ENCODE results near the gene PAXIP1. TPM values are rescaled to one million over a fixed set of nuclear protein-coding genes. Genes with fewer than 3 reads are reported as not detected.

The PAXIP1 gene
- total and polyA plus RNA-seq, 10 of the 15 experiments (the other 5 are each of a cell fraction or from before 2014, with no cell fraction given) = 7.3 to 27.2 (median 18.1) TPM

GRCh38 chr7:154996101-154996500 lies 6.8 kb downstream of the PAXIP1 start (continued):
- TF ChIP-seq ELK1 (IDR thresholded peaks at IDR 0.05; ENCODE audit: low read depth, low read length) = no peak

- no TSS peak for BruUV-seq (replicated peaks)
- CTCF ChIA-PET = interaction anchor here (1.0 to 2.4 kb wide), 4 partner anchors 15 to 68 kb away, joined by 3 to 12 read pairs (median 5); no protein-coding TSS in a partner anchor
Observed at GRCh38 chr7:154994996-154995395, 7.9 kb downstream of the PAXIP1 start.

More at GRCh38 chr7:154994996-154995395, 7.9 kb downstream of the PAXIP1 start:
- H3K4me1 ChIP-seq (ENCODE audit: control insufficient read depth, insufficient read depth, low read length) = no peaks in the 10 kb centered on the region
- H3K27ac ChIP-seq (ENCODE audit: control insufficient read depth, insufficient read depth) = no peak overlapping the region
- 87% methylated on average over 2 of the region's 2 CpGs for WGBS (ENCODE audit: insufficient coverage, insufficient replicate concordance, low lambda C conversion rate, missing lambda C conversion rate)
- POLR2A ChIA-PET = no interaction called here
- no peak overlapping the region for H3K9ac ChIP-seq (ENCODE audit: control insufficient read depth, insufficient read depth, low read length)
- no peaks in the 10 kb centered on the region for H3K9me3 ChIP-seq (replicated peaks; ENCODE audit: control insufficient read depth, insufficient read depth, low read length)
- TF ChIP-seq RAD51 (IDR thresholded peaks at IDR 0.05) = no peak
- TF ChIP-seq CHD4 (IDR thresholded peaks at IDR 0.05) = no peak
- TF ChIP-seq E4F1 (IDR thresholded peaks at IDR 0.05; ENCODE audit: borderline replicate concordance, partially characterized antibody) = no peak
- H2AFZ ChIP-seq (ENCODE audit: control insufficient read depth, low read depth, low read length) = no peak overlapping the region
- FAIRE-seq = peak; percentile 7
- H3K79me2 ChIP-seq (ENCODE audit: control insufficient read depth, insufficient read depth, low read length) = peaks cover 5% of the 10 kb centered on the region
- no peaks in the 10 kb centered on the region for H3K27me3 ChIP-seq (replicated peaks in 1 of 2; ENCODE audit: control insufficient read depth in 2 of 2, insufficient read depth in 2 of 2, low read length in 1 of 2)
- no peak overlapping the region for H3K4me2 ChIP-seq (ENCODE audit: control insufficient read depth, insufficient read depth)
- intact Hi-C loops (cut with micrococcal nuclease; ENCODE audit: unreplicated experiment) = no loop called here
- H3K36me3 ChIP-seq (ENCODE audit: control insufficient read depth in 2 of 2, insufficient read depth in 2 of 2, low read length in 1 of 2) = peaks cover 0 to 20% of the 10 kb centered on the region in 2 experiments; a peak in 3 of 4 replicates
- no peaks in the 10 kb centered on the region for H4K20me1 ChIP-seq (ENCODE audit: control insufficient read depth, insufficient read depth)
- H3K4me3 ChIP-seq = no peak overlapping the region
- no peak for ATAC-seq
- RAD21 ChIA-PET (ENCODE audit: unreplicated experiment) = interaction anchor here (2.5 kb wide), 1 partner anchor 67 kb away, joined by 6 read pairs; no protein-coding TSS in a partner anchor
- in situ Hi-C loops (cut with MboI) = no loop called here
- no peak for DNase-seq (ENCODE audit: low read depth, low spot score)
- SMC1A ChIA-PET (ENCODE audit: uncharacterized antibody, unreplicated experiment) = interaction anchor here (0.8 to 1.3 kb wide), 3 partner anchors 13 to 133 kb away, joined by 3 to 4 read pairs (median 3); no protein-coding TSS in a partner anchor

Measured in GM12878 (cell line).